GM19324 (cell line): ENCODE data around the gene SORBS2.

Experiments used
- ATAC-seq: cut with Tn5 transposase; IDR thresholded peaks from one replicate; pipeline ENCODE4 v1.9.1; 2021; ENCODE audit warnings: mild to moderate bottlenecking, moderate library complexity; ENCODE audit not compliant: unreplicated experiment, low FRiP score

The SORBS2 gene

DNA sequence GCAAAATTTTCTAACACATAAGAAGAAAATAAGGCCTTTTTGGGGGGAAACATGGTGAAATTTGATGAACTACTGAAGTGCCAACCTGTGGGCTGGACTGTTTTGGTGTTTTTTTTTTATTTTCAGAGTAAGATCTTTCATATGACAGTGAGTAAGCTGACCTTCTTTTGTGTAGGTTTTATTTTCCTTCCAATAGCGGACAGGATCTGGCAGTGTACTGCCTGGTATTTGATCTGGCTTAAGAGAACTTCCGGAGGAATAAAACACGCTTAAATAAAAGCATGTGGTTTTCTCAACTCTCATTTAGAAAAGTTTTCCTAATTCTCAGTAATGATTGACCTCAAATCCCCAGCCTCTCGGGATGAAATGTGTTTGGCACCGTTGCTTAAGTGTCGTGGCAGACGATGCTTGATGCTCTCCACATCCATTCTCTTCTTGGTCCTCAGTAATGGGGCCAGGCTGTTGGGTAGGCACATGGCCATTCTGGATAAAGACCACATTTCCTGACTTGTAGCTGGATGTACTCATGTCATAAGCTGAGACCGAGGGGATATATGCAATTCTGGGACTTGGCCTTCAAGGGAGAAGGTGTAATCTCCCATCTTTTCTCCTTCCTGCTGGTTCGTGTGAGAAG is 211.1 kb downstream of the SORBS2 start:
- no peak for ATAC-seq

DNA sequence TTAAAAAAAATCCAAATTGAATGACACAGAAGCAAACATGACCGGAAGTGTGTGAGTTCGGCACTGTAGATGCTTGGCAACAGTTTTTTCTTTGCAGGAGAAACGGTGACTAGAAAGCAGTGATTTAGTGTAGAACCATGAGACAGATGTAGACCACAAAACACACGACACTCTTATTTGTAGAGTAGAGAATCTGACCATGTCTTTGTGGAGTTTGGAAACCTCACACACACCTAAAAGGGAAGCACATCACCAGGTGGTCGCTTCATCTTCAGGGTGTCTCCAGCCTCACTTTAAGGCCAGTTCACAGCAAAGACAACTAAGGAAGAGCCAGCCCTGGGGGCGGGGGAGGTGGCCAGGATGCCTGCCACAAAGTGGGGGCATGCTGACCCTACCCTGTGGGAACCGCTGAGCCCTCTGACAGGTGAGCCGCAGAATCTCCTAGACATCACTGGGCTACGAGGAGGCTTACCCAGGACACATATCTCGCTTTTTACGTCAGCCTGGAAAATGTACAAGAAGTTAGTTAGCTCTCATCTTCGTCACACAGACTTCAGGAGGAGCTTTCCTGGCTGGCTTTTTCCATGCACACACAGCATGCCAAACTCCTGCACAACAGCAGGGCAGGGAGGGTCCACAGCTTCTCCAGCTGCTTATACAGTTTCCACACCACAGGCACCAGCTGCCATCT is 212.3 kb downstream of the SORBS2 start:
- no peak for ATAC-seq

DNA sequence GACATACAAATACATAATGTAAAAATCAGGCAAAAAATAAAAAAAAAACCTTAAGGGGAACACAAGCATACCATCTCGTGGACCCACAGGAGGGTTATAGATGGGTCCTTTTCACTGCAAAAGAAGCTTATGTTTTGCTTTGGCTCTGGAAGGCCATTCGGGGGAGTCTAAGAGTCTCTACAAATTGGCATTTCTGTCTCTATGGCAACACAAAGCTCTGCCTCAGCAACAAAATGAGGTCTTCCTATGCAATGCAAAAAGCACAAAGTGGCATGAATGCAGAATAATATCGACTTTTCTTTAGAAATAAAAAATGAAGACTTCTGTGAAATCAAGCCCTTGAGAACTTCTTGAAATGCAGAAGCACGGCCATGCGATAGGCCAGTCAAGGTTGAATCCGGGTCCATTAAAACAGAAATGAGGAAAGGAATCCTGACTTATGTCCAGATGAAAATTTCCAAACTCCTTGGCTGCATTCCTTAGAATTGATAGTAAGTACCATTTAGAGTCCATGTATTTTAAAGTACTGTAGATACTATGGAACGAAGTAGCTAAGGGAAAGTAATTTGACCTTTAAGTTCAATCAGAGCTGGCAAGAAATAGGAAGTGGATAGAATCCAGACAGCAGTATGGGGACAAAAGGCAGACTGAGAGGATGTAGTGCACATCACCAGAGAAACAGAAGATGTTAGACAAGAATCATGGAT is 213.0 kb downstream of the SORBS2 start:
- no peak for ATAC-seq

DNA sequence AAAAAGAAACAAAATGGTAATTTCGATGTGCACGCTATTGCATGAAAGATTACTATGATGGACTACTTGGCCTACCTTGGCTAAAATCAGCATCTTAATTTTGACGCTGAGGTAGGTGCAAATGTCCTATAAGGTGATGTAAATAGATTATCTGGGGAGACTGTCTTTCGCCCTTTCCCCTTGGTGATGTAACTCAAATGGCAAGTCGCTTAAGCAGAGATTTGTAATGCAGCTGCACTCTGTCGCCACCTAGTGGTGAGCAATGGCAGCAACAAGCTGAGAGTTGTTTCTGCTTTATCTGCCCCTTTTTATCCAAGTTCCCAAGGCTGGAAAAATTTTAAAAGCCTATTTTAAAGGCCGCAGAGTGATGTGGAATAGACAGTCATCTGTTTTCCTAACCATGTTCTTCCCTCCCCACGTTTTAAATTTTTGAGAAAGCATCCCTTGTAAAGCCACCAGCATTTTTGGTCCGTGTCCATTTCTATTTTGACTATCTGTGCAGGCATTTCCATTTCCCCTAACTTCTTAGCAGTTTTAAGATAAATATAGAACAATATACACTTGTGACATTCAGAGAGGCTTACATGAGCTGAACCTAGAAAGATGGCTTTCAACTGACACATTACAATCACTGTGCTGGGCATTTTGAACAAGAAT is 214.3 kb downstream of the SORBS2 start:
- ATAC-seq: no peak

DNA sequence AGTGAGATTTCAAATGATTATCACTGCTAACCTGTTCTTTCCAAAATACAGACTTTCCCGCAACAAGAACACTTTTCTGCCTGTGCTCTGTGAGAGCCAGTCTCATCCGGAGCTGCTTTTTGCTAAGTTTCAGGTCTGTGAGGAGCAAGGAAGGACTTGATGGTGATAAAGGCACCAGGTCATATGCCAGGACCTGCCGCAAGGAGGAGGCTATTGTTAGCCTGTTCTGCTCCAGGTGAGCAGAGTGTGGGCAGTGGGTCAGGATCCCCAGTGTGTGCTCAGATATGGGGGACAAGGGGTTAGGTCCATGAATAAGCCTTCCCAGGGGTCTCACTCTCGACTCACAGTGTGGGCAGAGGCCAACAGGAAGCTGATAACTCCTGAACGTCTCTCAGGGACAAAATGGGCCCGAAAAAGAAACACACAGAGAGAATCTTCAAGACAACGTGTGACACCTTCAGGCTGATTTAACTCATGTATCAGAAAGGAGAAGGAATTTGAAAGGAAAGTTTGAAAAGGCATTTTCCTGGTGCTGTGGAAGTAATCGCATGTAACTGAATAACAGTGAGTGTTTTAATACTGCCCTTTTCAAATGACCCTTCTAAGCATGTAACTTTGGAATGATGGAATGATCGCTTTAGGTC is 219.0 kb downstream of the SORBS2 start:
- no peak for ATAC-seq

DNA sequence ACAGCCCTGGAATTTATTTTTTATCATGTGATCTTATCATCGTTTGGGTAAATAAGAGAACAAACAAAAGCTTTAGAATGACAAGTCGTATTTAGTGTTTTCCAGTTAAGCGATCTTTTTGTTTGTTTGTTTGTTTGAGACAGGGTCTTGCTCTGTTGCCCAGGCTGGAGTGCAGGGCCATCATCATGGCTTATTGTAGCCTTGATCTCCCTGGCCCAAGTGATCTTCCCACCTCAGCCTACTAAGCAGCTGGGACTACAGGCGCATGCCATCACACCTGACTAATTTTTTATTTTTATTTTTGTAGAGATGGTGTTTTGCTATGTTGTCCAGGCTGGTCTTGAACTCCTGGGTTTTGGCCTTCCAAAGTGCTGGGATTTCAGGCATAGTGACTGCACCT is 219.6 kb downstream of the SORBS2 start:
- ATAC-seq: no peak

DNA sequence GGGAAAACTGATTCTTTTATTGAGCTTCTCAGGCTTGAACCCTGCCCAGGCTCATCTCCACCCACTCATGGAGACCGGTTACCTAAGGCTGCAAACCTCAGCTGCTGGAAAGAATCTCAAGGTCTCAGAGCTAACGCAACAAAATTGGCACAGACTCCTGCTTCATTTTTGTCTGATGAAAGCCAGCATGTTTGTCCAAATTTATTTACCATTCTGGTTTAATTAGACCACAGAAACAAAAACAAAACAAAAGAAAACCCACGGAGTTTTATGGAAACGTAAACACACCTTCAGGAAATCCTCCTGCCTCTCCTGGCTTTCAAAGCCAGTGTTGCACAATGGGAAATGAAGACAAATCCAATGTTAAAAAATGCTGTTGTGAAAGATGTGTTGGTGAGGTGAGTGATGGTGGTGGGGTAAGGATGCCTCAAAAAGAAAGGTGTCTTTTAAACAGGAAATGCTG is 220.3 kb downstream of the SORBS2 start:
- ATAC-seq: no peak

DNA sequence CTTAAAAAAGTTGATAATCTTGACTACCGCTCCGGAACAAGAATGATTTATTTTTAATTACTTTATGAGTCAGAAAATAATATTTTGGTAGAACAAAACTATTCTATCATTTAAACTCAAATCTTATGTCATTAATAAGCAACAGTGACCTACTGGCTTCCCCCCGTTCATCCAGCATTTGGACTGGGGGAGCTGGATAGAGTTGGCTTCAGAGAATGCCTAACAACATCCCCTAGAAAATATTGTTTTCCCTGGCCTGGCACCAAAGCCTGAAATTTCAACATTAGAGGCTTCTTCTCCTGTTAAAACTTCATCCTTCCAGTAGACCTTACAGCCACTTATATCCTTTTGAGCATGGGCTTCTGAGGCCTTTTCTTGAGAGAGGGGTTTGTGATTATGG is 221.0 kb downstream of the SORBS2 start:
- no peak for ATAC-seq

DNA sequence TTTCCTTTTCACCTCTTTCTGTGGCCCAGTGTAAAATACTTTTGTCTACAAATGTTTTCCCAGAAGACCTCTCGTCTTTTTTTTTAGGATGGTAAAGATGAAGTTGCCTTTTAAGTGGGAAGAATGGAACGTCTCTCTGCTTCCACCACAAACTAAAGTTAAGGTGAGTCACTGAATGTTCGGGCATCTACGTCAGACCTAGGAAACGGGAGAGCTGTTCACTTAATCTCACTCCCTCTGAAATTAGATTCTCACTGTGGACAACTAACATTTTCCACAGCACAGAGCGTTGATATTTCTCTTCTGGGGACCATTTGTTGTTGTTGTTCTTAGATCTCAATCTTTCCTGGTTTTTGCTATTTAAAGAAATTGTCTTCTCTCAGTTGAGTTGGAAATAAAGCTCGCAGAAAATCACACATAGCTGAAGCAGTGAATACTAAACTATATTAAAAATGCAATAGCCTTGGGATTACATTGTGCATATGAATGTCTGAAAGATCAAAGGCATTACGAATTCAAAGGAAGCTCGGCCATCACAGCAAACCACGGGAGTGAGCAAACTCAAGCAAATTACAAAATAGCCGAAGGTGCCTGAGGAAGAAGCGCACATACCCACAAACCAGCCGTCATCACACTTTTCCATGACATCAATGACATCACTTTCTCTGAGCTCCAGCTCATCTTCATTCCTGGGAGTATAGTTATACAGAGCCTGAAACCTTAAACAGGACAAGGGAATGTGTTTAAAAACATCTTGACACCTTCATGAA is 222.7 kb downstream of the SORBS2 start:
- no peak for ATAC-seq

DNA sequence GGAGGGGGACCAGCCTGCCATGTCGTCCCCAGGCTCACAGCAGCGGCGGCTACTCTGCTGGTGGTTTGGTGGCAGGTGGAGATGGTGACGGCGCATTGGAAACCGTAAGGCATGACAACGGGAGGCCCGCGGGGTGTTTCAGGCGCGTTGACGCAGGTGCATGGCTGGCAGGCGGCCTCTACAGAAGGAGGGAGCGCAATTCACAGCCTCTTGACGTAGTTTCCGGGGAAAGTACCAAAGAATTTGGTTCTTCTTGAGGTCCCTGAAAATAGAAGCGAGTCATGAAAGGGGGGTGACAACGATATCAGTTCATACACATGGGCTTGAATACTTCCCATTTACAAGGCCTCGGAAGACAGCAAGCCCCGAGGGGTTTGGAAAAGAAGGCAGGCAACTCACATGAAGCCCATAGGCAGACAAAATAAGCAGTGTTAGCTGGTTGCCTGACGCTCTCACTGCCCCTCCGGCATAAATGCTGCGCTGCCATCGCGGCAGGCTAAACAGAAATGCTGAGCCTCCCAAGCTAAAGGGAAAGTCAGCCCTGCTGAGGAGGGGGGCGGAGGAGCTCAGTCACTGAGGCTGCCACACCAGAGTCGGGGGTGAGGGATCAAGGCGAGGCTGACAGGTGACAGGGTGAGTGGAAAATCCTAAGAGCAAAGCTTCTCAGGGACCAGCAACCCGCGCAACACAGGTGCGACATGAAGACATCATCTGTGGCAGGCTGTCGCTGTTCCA is 224.4 kb downstream of the SORBS2 start:
- ATAC-seq: peak; percentile 98

DNA sequence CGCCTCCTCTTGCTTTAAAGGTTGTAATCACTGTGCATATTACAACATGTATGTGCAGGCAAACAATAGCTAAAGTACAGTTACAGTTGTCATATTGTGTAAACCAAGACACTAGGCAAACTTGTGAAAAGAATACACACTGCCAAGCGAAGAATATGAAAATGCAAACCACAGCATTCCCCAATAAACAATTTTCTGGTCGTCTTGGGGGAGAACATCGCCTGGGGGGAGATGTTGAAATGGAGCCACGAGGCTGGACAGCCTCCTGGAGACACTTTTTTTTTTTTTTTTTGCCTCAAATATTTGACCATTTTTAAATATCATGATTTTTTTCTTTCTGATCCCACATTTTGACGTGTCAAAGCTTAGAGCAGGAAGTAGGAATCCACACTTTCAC is 225.0 kb downstream of the SORBS2 start:
- no peak for ATAC-seq

DNA sequence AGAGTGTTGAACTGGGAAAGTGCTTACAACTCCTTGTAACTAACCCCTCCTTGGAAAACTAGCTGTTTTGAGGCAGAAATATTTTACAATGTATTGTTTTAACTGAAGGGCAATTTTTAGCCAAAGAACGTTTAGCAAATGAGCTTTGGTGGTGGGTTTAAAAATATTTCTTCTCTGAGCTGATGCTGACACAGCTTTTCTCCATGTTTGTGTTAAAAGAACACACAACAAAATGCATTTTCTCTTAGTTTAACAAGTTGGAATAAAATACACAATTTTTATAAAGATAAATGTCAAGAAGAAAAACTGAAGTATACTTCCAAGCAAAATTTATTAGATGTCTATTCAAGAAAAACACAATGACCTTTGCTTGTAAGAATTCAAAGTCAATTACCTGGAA is 226.8 kb downstream of the SORBS2 start:
- no peak for ATAC-seq

DNA sequence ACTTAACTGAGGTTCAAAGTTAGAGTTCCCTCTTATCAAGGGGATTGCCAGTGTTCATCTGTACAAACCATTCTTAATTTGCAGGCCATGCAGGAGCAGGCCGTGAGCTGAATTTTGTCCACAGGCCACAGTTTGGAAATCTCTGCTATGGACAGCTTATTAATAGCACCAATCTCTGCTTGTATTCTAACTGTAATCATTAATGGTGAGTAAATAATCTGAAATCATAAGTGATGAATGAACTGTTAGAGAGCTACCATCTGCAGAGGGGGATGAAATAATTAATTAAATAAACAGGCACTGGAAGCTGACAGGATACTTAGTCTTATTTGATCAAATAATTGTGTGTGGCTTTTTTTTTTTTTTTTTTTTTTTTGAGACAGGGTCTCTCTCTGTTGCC is 228.2 kb downstream of the SORBS2 start:
- ATAC-seq: no peak

DNA sequence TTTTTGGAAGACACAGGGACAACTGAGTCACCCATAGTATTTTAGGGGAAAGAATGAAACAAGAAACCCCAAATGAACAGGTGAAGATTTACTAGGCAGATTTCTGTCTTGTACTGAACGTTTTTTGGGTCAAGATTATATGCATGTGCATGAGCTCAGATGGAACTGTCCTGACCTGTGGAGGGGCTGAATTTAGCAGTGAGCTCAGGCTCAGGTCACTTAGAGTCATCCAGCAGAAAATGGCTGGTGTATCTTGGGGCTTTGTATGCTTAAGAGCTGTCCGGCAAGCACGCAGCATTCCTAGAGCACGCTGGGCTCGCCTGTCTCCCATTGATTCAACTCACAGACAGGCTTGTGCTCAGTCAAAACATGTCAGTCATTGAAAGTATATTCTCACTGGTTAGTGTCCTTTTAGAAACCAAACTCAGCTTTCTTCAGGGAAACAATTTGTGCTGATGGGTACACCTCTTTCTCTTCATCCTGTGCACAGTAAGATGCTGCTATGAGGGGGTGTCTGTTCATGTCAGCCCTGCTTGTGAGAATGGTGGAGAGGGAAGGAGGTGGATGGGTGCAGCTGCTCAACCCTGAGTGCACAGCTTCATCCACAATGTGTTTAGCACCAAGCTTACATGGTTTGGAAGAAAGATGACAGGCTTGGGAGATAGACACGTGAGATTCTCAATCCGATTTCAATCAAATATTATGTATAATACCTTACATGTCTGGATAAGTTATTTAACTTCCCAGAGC is 229.2 kb downstream of the SORBS2 start:
- no peak for ATAC-seq

DNA sequence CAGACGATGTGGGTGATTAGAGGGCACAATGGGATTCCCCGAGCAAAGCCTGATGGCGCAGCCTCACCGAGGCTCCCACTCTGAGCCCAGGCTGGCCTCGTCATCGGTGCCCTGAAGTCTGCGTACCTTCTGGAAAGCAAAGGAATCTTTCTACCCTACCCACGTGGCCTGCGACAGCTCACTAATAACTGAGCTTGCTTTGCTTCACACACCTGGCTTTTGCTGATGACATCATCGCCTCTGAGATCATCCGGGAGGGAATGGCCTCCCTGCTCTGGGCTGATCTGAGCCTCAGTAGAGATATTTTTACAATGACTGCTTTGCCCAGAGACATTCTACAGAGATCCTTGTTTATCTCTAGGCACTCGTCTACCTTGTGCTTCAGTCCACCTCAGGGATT is 231.3 kb downstream of the SORBS2 start:
- no peak for ATAC-seq

DNA sequence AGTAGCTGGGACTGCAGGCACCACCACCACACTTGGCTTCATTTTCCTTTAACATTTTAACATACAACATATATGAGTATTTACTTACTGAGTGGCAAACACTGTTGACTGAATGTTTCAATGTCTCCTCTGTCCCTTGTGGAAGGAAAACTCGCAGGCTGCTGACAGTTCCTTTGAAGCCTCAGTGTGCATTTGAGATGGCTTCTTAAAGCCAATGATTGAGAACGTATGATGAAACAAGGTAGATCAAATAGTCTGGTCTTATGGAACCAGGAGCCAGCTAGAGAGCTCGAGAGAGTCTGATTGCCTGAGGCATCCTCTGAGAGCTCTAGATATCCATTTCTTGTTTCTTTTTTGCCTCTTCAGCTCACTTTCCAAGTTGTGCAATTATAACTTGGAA is 233.7 kb downstream of the SORBS2 start:
- no peak for ATAC-seq

DNA sequence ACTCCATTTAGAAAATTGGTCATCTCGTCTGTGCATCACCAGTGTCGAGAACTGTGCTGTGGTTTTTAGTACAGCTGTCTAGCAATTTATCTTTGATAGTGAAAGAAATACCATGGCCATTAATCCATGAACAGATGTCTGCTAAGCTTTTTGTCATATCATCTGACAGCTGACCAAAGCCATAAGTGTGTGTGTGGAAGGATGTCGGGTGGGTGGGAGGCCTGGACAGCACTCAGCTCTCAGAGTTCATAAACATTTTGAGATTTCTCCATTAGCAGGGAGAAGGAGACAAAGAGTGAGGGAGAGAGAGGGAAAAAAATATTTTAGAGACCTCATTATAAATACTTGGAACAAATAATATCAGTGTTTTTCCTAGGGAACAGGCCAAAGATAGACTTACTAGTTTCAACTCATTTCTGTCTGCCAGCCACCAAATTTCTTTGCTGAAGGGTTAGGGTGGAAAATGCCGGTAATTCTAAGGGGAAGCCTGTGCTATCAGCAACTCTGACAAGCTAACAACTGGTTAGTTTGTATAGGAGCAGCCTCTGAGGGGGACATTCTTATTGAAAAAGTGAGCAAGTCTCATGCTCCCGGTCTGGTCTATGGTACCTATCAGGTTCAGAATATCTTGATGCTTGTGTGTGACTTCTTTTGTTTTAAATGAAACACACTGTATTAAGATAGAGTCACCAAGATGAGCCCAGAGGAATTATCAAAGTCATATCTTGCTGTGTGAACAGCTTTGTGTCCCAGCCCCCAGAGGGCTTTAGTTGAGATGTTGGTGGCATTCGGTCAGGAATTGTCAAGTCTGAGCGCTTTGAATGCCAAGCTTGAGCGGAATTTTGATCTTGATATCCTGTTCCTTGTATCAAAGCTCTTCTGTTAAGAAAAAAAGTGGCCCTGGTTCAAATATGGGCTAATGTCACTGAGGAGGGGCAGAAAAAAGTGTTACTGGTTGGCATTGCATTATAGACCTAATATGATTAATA is 234.7 kb downstream of the SORBS2 start:
- no peak for ATAC-seq
